HCT116 (cell line): ENCODE measurements around the gene RBM34. TPM values are rescaled to one million over a fixed set of nuclear protein-coding genes. Genes with fewer than 3 reads are reported as not detected.
"Not testable (repeated sequence)": the region's sequence is repeated elsewhere in the genome, so short reads cannot be mapped to it uniquely, and the experiment has no call there.

Experiments
- ATAC-seq: fragments of 200-7000 bp; cut with Tn5 transposase; 2 replicates; pipeline ENCODE4 v1.9.1; 2020; ENCODE audit warnings: mild to moderate bottlenecking, moderate library complexity
- BruUV-seq: library from RNA; stranded (reverse); fragments of 400-500 nt; replicated peaks from 2 replicates; lab custom pipeline; 2021; lab: Mats Ljungman, UMichigan
- CTCF ChIA-PET: fragments of 300-600 bp; sonication (Branson Sonifier 250); formaldehyde crosslinking; loops from one replicate; lab custom pipeline; 2021; ENCODE audit warnings: antibody characterized with exemption; lab: Charles Lee
- POLR2A ChIA-PET: fragments of 300-600, 350-600 bp; sonication (Branson Sonifier 250); formaldehyde crosslinking; loops from one replicate; lab custom pipeline; 2021; ENCODE audit warnings: antibody characterized with exemption; lab: Charles Lee
- RAD21 ChIA-PET, 2 experiments: fragments of 300-600 bp; sonication (Branson Sonifier 250); formaldehyde crosslinking; loops; one replicate each; lab custom pipeline; 2023; ENCODE audit warnings: low total read pairs in 2 of 2; ENCODE audit not compliant: uncharacterized antibody in 2 of 2, unreplicated experiment in 2 of 2, low non-redundant PET in 1 of 2; lab: Charles Lee
- DNase-seq: peaks from one replicate; pipeline ENCODE4 v3.0.0-alpha.2; 2010; ENCODE audit warnings: low read depth, low spot score
- H2AFZ ChIP-seq: fragments of 200-600 bp; shearing (Covaris generic), sonication (generic); 2 replicates; pipeline ENCODE4 v1.6.1; 2017; ENCODE audit warnings: low read depth, mixed run types, mixed read lengths, antibody characterized with exemption, low read length; ENCODE audit not compliant: poor library complexity, severe bottlenecking
- H3K27ac ChIP-seq: 2 replicates; pipeline ENCODE4 v1.5.1; 2012; ENCODE audit warnings: low read depth, low read length
- H3K27me3 ChIP-seq: fragments of 200-600 bp; sonication (generic); 2 replicates; pipeline ENCODE4 v1.6.1; 2016; ENCODE audit warnings: mixed run types, low read length, mixed read lengths; ENCODE audit not compliant: insufficient read depth
- H3K36me3 ChIP-seq, 2 experiments: fragments of 200-500 bp in 1 of 2; fragments of 200-600 bp in 1 of 2; sonication (Bioruptor generic) in 1 of 2; sonication (generic) in 1 of 2; 2 replicates each; pipeline versions ENCODE4 v1.5.1 to v1.6.1; 2014 to 2016; ENCODE audit warnings: low read length in 2 of 2, inconsistent platforms in 1 of 2, mixed read lengths in 1 of 2, mixed run types in 1 of 2; ENCODE audit not compliant: insufficient read depth in 2 of 2, control insufficient read depth in 1 of 2
- H3K4me1 ChIP-seq, 2 experiments: fragments of 200-600 bp in 1 of 2; sonication (generic) in 1 of 2; 2 replicates each; pipeline versions ENCODE4 v1.5.1 to v1.6.1; 2012 to 2017; ENCODE audit warnings: low read length in 2 of 2, inconsistent platforms in 1 of 2, mild to moderate bottlenecking in 1 of 2, mixed read lengths in 1 of 2, mixed run types in 1 of 2, moderate library complexity in 1 of 2; ENCODE audit not compliant: insufficient read depth in 2 of 2, control insufficient read depth in 1 of 2
- H3K4me2 ChIP-seq: fragments of 200-600 bp; sonication (generic); 2 replicates; pipeline ENCODE4 v1.6.1; 2017; ENCODE audit warnings: mixed run types, low read length, mixed read lengths
- H3K4me3 ChIP-seq, 2 experiments: fragments of 200-600 bp in 1 of 2; sonication (generic) in 1 of 2; replicated peaks in 1 of 2; 2 replicates each; pipeline ENCODE4 v1.5.1; 2011 to 2016; ENCODE audit warnings: low read length in 2 of 2, control low read depth in 1 of 2, low read depth in 1 of 2, mild to moderate bottlenecking in 1 of 2, mixed read lengths in 1 of 2, mixed run types in 1 of 2
- H3K79me2 ChIP-seq: fragments of 200-600 bp; sonication (generic); 2 replicates; pipeline ENCODE4 v1.6.1; 2017; ENCODE audit warnings: mild to moderate bottlenecking, mixed run types, low read length, moderate library complexity, mixed read lengths; ENCODE audit not compliant: insufficient read depth
- H3K9ac ChIP-seq: fragments of 200-600 bp; sonication (generic); 2 replicates; pipeline ENCODE4 v1.6.1; 2016; ENCODE audit warnings: low read length, mixed read lengths
- H3K9me2 ChIP-seq: fragments of 200-600 bp; sonication (generic), shearing (Covaris generic); 2 replicates; pipeline ENCODE4 v1.6.1; 2017; ENCODE audit warnings: mixed run types, mild to moderate bottlenecking, moderate library complexity; ENCODE audit not compliant: insufficient read depth
- H3K9me3 ChIP-seq, 2 experiments: fragments of 200-500 bp in 1 of 2; fragments of 200-600 bp in 1 of 2; sonication (Bioruptor generic) in 1 of 2; sonication (generic) in 1 of 2; 2 replicates each; pipeline ENCODE4 v1.6.1; 2014 to 2017; ENCODE audit warnings: low read length in 2 of 2, mixed read lengths in 2 of 2, inconsistent platforms in 1 of 2, low read depth in 1 of 2, mild to moderate bottlenecking in 1 of 2, mixed run types in 1 of 2, moderate library complexity in 1 of 2; ENCODE audit not compliant: control insufficient read depth in 1 of 2, insufficient read depth in 1 of 2
- H4K20me1 ChIP-seq: fragments of 200-600 bp; sonication (generic), shearing (Covaris generic); 2 replicates; pipeline ENCODE4 v1.6.1; 2017; ENCODE audit warnings: mixed run types, mild to moderate bottlenecking, moderate library complexity; ENCODE audit not compliant: insufficient read depth
- CBX3 ChIP-seq: IDR thresholded peaks from 2 replicates; pipeline ENCODE4 v1.6.1; 2012; ENCODE audit warnings: low read depth
- CEBPB ChIP-seq: IDR thresholded peaks from 2 replicates; pipeline ENCODE4 v1.6.1; 2012; ENCODE audit warnings: low read depth
- EZH2 ChIP-seq: fragments of 200-600 bp; sonication (generic); IDR thresholded peaks from 2 replicates; pipeline ENCODE4 v1.6.1; 2017; ENCODE audit warnings: antibody characterized with exemption, mixed run types
- EZH2phosphoT487 ChIP-seq: fragments of 200-600 bp; IDR thresholded peaks from 2 replicates; pipeline ENCODE4 v1.6.1; 2018; ENCODE audit warnings: antibody characterized with exemption, borderline replicate concordance
- FOSL1 ChIP-seq: IDR thresholded peaks from 2 replicates; pipeline ENCODE4 v1.6.1; 2012; ENCODE audit warnings: low read depth
- POLR2A ChIP-seq: IDR thresholded peaks from 2 replicates; pipeline ENCODE4 v1.7.0; 2011; ENCODE audit warnings: borderline replicate concordance; ENCODE audit not compliant: insufficient read depth, insufficient read length; ENCODE audit errors: extremely low read depth
- POLR2AphosphoS5 ChIP-seq: IDR thresholded peaks from 2 replicates; pipeline ENCODE4 v1.6.1; 2011; ENCODE audit warnings: mild to moderate bottlenecking, low read depth, low read length, moderate library complexity
- RAD21 ChIP-seq: IDR thresholded peaks from 2 replicates; pipeline ENCODE4 v1.6.1; 2012; ENCODE audit warnings: low read depth, mild to moderate bottlenecking
- SIN3A ChIP-seq: IDR thresholded peaks from 2 replicates; pipeline ENCODE4 v1.6.1; 2012; ENCODE audit warnings: low read depth
- SP1 ChIP-seq: IDR thresholded peaks from 2 replicates; pipeline ENCODE4 v1.6.1; 2012; ENCODE audit warnings: low read depth
- YY1 ChIP-seq: IDR thresholded peaks from 2 replicates; pipeline ENCODE4 v1.6.1; 2011; ENCODE audit warnings: low read length, low read depth, moderate library complexity, mild to moderate bottlenecking; ENCODE audit not compliant: insufficient replicate concordance; ENCODE audit errors: extremely low read depth
- ZNF274 ChIP-seq: fragments of 200-500 bp; sonication (Bioruptor generic); IDR thresholded peaks from 2 replicates; pipeline ENCODE4 v1.6.1; 2014; ENCODE audit warnings: mild to moderate bottlenecking, low read depth, low read length, inconsistent platforms
- intact Hi-C: fragments of 100-400 bp; cut with micrococcal nuclease; formaldehyde crosslinking; loops from 2 replicates; pipeline ENCODE4 v1.10.0; 2022
- total RNA-seq: library from RNA; stranded (reverse); gene quantifications from one replicate; pipeline ENCODE4 v1.2.1, GENCODE V29; 2021; ENCODE audit not compliant: unreplicated experiment
- TF ChIP-seq, protein P1 (sequence below): IDR thresholded peaks from 2 replicates; pipeline ENCODE4 v1.6.1; 2012
- TF ChIP-seq, protein P2 (sequence below): IDR thresholded peaks from 2 replicates; pipeline ENCODE4 v1.6.1; 2012
- TF ChIP-seq, protein P3 (sequence below): IDR thresholded peaks from 2 replicates; pipeline ENCODE4 v1.6.1; 2011; ENCODE audit warnings: mild to moderate bottlenecking, low read length, moderate library complexity; ENCODE audit not compliant: insufficient replicate concordance; ENCODE audit errors: extremely low read depth

Gene RBM34
- total RNA-seq, 1 experiment from 2014 or later, result 82.0 TPM

DNA sequence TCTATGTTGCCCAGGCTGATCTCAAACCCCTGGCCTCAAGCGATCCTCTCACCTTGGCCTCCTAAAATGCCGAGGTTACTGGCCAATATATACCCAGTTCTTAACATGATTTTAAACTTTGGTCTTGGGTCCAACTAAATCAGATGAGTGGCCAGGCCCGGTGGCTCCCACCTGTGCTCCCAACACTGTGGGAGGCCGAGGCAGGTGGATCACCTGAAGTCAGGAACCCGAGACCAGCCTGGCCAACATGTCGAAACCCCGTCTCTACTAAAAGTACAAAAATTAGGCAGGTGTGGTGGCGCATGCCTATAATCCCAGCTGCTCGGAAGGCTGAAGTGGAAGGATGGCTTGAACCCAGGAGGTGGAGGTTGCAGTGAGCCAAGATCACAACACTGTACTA is 62.1 kb downstream of the RBM34 start (continued):
- TF ChIP-seq, protein P1, sequence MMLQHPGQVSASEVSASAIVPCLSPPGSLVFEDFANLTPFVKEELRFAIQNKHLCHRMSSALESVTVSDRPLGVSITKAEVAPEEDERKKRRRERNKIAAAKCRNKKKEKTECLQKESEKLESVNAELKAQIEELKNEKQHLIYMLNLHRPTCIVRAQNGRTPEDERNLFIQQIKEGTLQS, result no peak

DNA sequence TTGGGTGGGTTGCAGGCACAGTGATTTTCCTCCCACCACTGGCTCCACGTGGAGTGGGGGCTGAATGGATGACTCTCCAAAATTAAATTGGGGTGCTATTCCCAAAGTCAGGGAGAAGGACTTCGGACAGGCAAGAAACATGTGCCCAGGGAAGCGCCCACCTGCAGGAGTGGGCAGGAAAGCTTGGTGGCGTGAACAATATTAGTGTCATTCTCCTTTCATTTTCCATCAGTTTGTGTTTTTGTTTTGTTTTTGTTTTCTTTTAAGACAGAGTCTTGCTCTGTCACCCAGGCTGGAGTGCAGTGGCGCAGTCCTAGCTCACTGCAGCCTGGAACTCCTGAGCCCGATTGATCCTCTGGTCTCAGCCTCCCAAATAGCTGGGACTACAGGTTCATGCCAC is 62.5 kb downstream of the RBM34 start:
- ATAC-seq, result no peak
- H3K27me3 ChIP-seq, result no peaks in the 10 kb centered on the region
- no peaks in the 10 kb centered on the region for H3K9me3 ChIP-seq
- H3K4me1 ChIP-seq, result peaks cover 0 to 6% of the 10 kb centered on the region in 2 experiments; a peak in 2 of 4 replicates
- RAD21 ChIA-PET, result no interaction called here
- no peaks in the 10 kb centered on the region for H3K9me2 ChIP-seq
- POLR2A ChIA-PET, result no interaction called here
- TF ChIP-seq SIN3A (no peak), CEBPB (no peak), YY1 (no peak), POLR2A (no peak), EZH2phosphoT487 (no peak), SP1 (no peak), POLR2AphosphoS5 (no peak), RAD21 (no peak), FOSL1 (no peak), ZNF274 (no peak), CBX3 (no peak), EZH2 (no peak)
- TF ChIP-seq, protein P2, sequence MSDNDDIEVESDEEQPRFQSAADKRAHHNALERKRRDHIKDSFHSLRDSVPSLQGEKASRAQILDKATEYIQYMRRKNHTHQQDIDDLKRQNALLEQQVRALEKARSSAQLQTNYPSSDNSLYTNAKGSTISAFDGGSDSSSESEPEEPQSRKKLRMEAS, result no peak
- TF ChIP-seq, protein P3, sequence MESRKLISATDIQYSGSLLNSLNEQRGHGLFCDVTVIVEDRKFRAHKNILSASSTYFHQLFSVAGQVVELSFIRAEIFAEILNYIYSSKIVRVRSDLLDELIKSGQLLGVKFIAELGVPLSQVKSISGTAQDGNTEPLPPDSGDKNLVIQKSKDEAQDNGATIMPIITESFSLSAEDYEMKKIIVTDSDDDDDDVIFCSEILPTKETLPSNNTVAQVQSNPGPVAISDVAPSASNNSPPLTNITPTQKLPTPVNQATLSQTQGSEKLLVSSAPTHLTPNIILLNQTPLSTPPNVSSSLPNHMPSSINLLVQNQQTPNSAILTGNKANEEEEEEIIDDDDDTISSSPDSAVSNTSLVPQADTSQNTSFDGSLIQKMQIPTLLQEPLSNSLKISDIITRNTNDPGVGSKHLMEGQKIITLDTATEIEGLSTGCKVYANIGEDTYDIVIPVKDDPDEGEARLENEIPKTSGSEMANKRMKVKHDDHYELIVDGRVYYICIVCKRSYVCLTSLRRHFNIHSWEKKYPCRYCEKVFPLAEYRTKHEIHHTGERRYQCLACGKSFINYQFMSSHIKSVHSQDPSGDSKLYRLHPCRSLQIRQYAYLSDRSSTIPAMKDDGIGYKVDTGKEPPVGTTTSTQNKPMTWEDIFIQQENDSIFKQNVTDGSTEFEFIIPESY, result no peak
- no peaks in the 10 kb centered on the region for H3K79me2 ChIP-seq
- no peak for DNase-seq
- intact Hi-C loops, result no loop called here
- H3K27ac ChIP-seq, result no peak overlapping the region
- BruUV-seq, result no TSS peak
- H3K9ac ChIP-seq, result no peak overlapping the region
- H2AFZ ChIP-seq, result no peak overlapping the region
- no peak overlapping the region for H3K4me2 ChIP-seq
- CTCF ChIA-PET, result no interaction called here
- no peak overlapping the region for H3K4me3 ChIP-seq
- no peaks in the 10 kb centered on the region for H3K36me3 ChIP-seq
- no peaks in the 10 kb centered on the region for H4K20me1 ChIP-seq

DNA sequence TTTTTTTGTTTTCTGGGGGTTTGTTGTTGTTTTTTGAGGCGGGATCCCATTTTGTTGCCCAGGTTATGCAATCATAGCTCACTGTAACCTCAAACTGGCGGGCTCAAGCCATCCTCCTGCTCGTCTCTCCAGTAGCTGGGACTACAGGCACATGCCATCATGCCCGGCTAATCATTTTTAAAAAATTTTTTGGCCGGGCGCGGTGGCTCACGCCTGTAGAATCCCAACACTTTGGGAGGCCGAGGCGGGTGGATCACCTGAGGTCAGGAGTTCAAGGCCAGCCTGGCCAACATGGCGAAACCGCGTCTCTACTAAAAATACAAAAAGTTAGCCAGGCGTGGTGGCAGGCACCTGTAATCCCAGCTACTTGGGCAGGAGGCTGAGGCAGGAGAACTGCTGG is 63.5 kb downstream of the RBM34 start:
- H3K4me1 ChIP-seq, H3K27me3 ChIP-seq, POLR2A ChIA-PET, intact Hi-C loops, H2AFZ ChIP-seq, H3K9ac ChIP-seq, H3K9me2 ChIP-seq, DNase-seq, H3K79me2 ChIP-seq, ATAC-seq, H3K4me3 ChIP-seq, H3K9me3 ChIP-seq, BruUV-seq, H3K4me2 ChIP-seq, H4K20me1 ChIP-seq, H3K27ac ChIP-seq, RAD21 ChIA-PET, H3K36me3 ChIP-seq: not testable (repeated sequence)
- CTCF ChIA-PET, result interaction anchor here (0.6 kb wide), 1 partner anchor 319 kb away, joined by 3 read pairs; no protein-coding TSS in a partner anchor
